Common myeloid progenitor, CD34-positive (primary cell): ENCODE data around the gene ATP4B.

Source experiments
- CTCF ChIA-PET: fragments of 350-600 bp; sonication (Branson Sonifier 250); formaldehyde crosslinking; loops from one replicate; lab custom pipeline; 2021; ENCODE audit warnings: antibody characterized with exemption; lab: Charles Lee
- POLR2A ChIA-PET: fragments of 350-600 bp; sonication (Branson Sonifier 250); formaldehyde crosslinking; loops from one replicate; lab custom pipeline; 2021; ENCODE audit warnings: antibody characterized with exemption; lab: Charles Lee
- DNase-seq, 3 donors: peaks; one replicate each; pipeline versions ENCODE4 v3.0.0 to v3.0.0-alpha.2; 2013
- H3K27ac ChIP-seq, 2 experiments: 1 replicate in 1 of 2; 2 replicates in 1 of 2; pipeline ENCODE4 v1.7.0; 2013; ENCODE audit warnings: inconsistent platforms in 2 of 2, low read length in 2 of 2, mild to moderate bottlenecking in 2 of 2, low read depth in 1 of 2, moderate library complexity in 1 of 2; ENCODE audit not compliant: severe bottlenecking in 2 of 2, insufficient read depth in 1 of 2, poor library complexity in 1 of 2
- H3K27me3 ChIP-seq, 5 experiments: replicated peaks in 2 of 5; 1 replicate in 3 of 5; 2 replicates in 2 of 5; pipeline versions ENCODE4 v1.6.1 to v1.7.0; 2013; ENCODE audit warnings: low read length in 4 of 5, mild to moderate bottlenecking in 2 of 5, moderate library complexity in 2 of 5, inconsistent platforms in 1 of 5; ENCODE audit not compliant: insufficient read depth in 5 of 5, control insufficient read depth in 4 of 5
- H3K36me3 ChIP-seq, 4 experiments: 1 replicate in 2 of 4; 2 replicates in 2 of 4; pipeline versions ENCODE4 v1.6.1 to v1.7.0; 2013; ENCODE audit warnings: low read length in 3 of 4, control low read depth in 1 of 4, mild to moderate bottlenecking in 1 of 4; ENCODE audit not compliant: control insufficient read depth in 4 of 4, insufficient read depth in 4 of 4
- H3K4me1 ChIP-seq, 4 experiments: 1 replicate in 3 of 4; 2 replicates in 1 of 4; pipeline versions ENCODE4 v1.6.1 to v1.7.1; 2013; ENCODE audit warnings: low read length in 3 of 4, mild to moderate bottlenecking in 3 of 4, control low read depth in 1 of 4, inconsistent platforms in 1 of 4, moderate library complexity in 1 of 4; ENCODE audit not compliant: control insufficient read depth in 4 of 4, insufficient read depth in 4 of 4; ENCODE audit errors: control extremely low read depth in 1 of 4
- H3K4me3 ChIP-seq, 7 experiments: 1 replicate in 4 of 7; 2 replicates in 3 of 7; pipeline versions ENCODE4 v1.5.1 to v1.7.0; 2013; ENCODE audit warnings: mild to moderate bottlenecking in 7 of 7, low read length in 6 of 7, moderate library complexity in 6 of 7, inconsistent platforms in 2 of 7, low read depth in 2 of 7, control low read depth in 1 of 7; ENCODE audit not compliant: insufficient read depth in 4 of 7, control insufficient read depth in 1 of 7; ENCODE audit errors: extremely low read depth in 1 of 7
- H3K9me3 ChIP-seq, 5 experiments: 1 replicate in 4 of 5; 2 replicates in 1 of 5; pipeline versions ENCODE4 v1.6.1 to v1.7.1; 2013; ENCODE audit warnings: low read length in 4 of 5, mild to moderate bottlenecking in 2 of 5, inconsistent platforms in 1 of 5, low read depth in 1 of 5, moderate library complexity in 1 of 5; ENCODE audit not compliant: control insufficient read depth in 4 of 5, insufficient read depth in 2 of 5; ENCODE audit errors: control extremely low read depth in 1 of 5
- WGBS: methylation state at CpG from one replicate; pipeline ENCODE4 v1.1.5; 2013; ENCODE audit not compliant: insufficient coverage; 5-methylcytosine and 5-hydroxymethylcytosine counted together

Gene ATP4B

GRCh38 chr13:113601166-113602070 lies 56.6 kb downstream of the ATP4B start:
- Histone ChIP-seq H3K4me1 (peaks cover 0 to 4% (median 2%) of the 10 kb centered on the region in 4 experiments), H3K27me3 (no peaks in the 10 kb centered on the region), H3K36me3 (peaks cover 6 to 76% (median 45%) of the 10 kb centered on the region in 4 experiments), H3K4me3 (no peak overlapping the region), H3K27ac (no peak overlapping the region), H3K9me3 (peaks cover 0 to 15% (median 13%) of the 10 kb centered on the region in 5 experiments)
- POLR2A ChIA-PET = no interaction called here
- no peak for DNase-seq
- CTCF ChIA-PET = no interaction called here
- 98% methylated on average over 20 of the region's 28 CpGs for WGBS

- Histone ChIP-seq H3K27me3 (no peaks in the 10 kb centered on the region), H3K36me3 (peaks cover 4 to 79% (median 55%) of the 10 kb centered on the region in 4 experiments), H3K27ac (no peak overlapping the region), H3K9me3 (peaks cover 0 to 15% (median 13%) of the 10 kb centered on the region in 5 experiments), H3K4me3 (no peak overlapping the region), H3K4me1 (no peaks in the 10 kb centered on the region)
- WGBS = 100% methylated on average over 9 of the region's 12 CpGs
- no peak for DNase-seq
- ChIA-PET POLR2A (no interaction called here), CTCF (no interaction called here)
Observed at GRCh38 chr13:113599391-113599790, 58.6 kb downstream of the ATP4B start.
